ENCODE data around the gene JAG2.

- TF ChIP-seq CTCF (IDR thresholded peaks at IDR 0.05 in 2 of 3, conservative IDR thresholded peaks at IDR 0.05 in 1 of 3; ENCODE audit: borderline replicate concordance in 1 of 3, insufficient read depth in 1 of 3, low read depth in 2 of 3, low read length in 2 of 3) = no peak
- no peak for TF ChIP-seq MAX (IDR thresholded peaks at IDR 0.05)
- TF ChIP-seq SIN3A (IDR thresholded peaks at IDR 0.05; ENCODE audit: low read depth) = no peak
- TF ChIP-seq SRF (IDR thresholded peaks at IDR 0.05; ENCODE audit: low read depth) = no peak
- TF ChIP-seq POLR2A (IDR thresholded peaks at IDR 0.05; ENCODE audit: borderline replicate concordance, extremely low read depth, insufficient read depth, insufficient read length) = no peak
- no peak for TF ChIP-seq RAD21 (IDR thresholded peaks at IDR 0.05; ENCODE audit: low read depth)
- TF ChIP-seq TCF7L2 (IDR thresholded peaks at IDR 0.05; ENCODE audit: borderline replicate concordance, extremely low read depth, insufficient read depth, insufficient read length) = no peak
Observed at GRCh38 chr14:105132921-105133654, 35.5 kb downstream of the JAG2 start.
